HCT116 (cell line): ENCODE measurements around the gene CACNA1C. TPM values are rescaled to one million over a fixed set of nuclear protein-coding genes. Genes with fewer than 3 reads are reported as not detected.

ENCODE experiments used
- EGR1 ChIP-seq: IDR thresholded peaks from 2 replicates; pipeline ENCODE4 v1.6.1; 2012; ENCODE audit warnings: low read depth
- REST ChIP-seq: IDR thresholded peaks from 2 replicates; pipeline ENCODE4 v1.6.1; 2012; ENCODE audit warnings: low read depth
- TCF7L2 ChIP-seq: IDR thresholded peaks from 2 replicates; pipeline ENCODE4 v1.7.0; 2011; ENCODE audit warnings: borderline replicate concordance, inconsistent platforms; ENCODE audit not compliant: insufficient read depth, insufficient read length; ENCODE audit errors: extremely low read depth
- YY1 ChIP-seq: IDR thresholded peaks from 2 replicates; pipeline ENCODE4 v1.6.1; 2011; ENCODE audit warnings: low read length, low read depth, moderate library complexity, mild to moderate bottlenecking; ENCODE audit not compliant: insufficient replicate concordance; ENCODE audit errors: extremely low read depth
- ZBTB33 ChIP-seq: IDR thresholded peaks from 2 replicates; pipeline ENCODE4 v1.6.1; 2011; ENCODE audit warnings: mild to moderate bottlenecking, low read length, moderate library complexity; ENCODE audit not compliant: insufficient replicate concordance; ENCODE audit errors: extremely low read depth
- ZNF274 ChIP-seq: fragments of 200-500 bp; sonication (Bioruptor generic); IDR thresholded peaks from 2 replicates; pipeline ENCODE4 v1.6.1; 2014; ENCODE audit warnings: mild to moderate bottlenecking, low read depth, low read length, inconsistent platforms
- total RNA-seq: library from RNA; stranded (reverse); gene quantifications from one replicate; pipeline ENCODE4 v1.2.1, GENCODE V29; 2021; ENCODE audit not compliant: unreplicated experiment

CACNA1C gene
- total RNA-seq, 1 experiment from 2014 or later: 0.05 TPM

- TF ChIP-seq YY1 (no peak), ZNF274 (no peak), ZBTB33 (no peak), EGR1 (no peak), REST (no peak), TCF7L2 (no peak)
Measured at GRCh38 chr12:2679068-2679815, 626.5 kb downstream of the CACNA1C start (continued).
